Stimulated activated CD4-positive, alpha-beta T cell treated with anti-CD3 and anti-CD28 coated beads, Interleukin-12 subunit alpha, Interleukin-12 subunit beta, amount 100 ng/mL, for 48 hours (primary cell): ENCODE data around the gene XPNPEP2.

Experiments
- DNase-seq, 3 donors: peaks; one replicate each; pipeline ENCODE4 v3.0.0-alpha.2; 2020; ENCODE audit warnings: low read depth in 2 of 3, low spot score in 1 of 3

Gene XPNPEP2

DNA sequence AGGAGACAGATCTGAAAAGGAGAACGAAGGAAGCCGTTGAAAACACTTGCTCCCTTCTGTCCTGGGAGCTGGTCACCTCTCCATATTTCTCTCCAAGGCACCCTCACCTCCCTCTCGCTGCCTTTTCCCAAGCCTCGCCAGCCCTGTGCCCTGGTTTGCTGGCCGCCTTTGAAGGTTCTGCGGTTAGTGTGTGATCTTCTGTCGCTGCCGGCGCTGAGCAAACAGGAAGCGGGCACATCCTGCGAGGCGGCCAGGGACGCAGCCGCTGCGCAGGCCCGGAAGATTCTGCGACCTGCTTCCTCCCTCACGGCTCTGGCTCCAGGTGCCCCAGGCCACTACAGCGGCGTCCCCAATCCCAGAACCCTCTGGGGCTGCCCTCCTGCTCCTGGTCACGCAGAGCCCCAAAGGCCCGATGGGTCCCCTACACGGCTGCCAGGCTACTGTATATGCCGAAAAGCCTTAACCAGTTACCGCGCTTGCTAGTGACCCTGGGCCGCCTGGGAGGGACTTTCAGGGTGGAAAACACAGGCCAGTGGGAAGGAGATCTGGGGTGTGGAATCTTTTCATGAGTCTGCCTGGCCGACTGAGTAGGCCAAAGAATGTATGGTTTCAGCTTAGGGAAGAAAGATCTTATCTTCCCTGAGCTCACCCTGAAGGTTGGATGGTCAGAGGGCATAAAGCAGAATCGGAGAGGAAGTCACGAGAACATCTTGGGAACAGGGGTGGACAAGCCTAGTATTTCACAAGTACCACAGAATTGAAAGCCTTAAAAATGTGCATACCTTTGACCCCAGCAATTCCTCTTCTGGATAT is 38.6 kb downstream of the XPNPEP2 start:
- DNase-seq: peak; percentile 47 to 53 (median 51)

DNA sequence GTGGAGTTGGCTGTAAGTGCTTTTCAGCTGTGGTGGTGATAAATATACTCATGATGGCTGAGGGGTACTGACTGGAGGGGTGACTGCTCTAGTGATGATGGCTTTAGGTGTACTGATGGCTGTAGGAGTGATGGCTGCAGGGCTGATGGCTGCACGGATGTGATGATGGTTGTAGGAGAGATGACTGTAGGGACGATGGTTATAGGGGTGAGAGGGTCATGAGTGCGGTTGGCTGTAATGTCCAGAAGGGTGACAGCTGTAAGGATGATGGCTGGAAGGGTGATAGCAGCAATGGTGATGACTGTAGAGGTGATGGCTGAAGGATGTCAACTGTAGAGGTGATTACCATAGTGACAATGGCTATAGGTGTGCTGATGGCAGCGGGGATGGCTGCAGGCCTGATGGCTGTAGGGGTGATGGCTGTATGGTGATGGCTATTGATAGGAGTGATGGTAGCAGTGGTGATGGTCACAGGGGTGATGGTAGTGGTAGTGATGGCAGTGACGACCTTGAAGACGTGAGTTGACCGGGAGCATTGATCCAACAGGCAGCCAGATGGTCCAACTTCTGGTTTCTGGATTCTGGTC is 40.4 kb downstream of the XPNPEP2 start:
- no peak for DNase-seq

DNA sequence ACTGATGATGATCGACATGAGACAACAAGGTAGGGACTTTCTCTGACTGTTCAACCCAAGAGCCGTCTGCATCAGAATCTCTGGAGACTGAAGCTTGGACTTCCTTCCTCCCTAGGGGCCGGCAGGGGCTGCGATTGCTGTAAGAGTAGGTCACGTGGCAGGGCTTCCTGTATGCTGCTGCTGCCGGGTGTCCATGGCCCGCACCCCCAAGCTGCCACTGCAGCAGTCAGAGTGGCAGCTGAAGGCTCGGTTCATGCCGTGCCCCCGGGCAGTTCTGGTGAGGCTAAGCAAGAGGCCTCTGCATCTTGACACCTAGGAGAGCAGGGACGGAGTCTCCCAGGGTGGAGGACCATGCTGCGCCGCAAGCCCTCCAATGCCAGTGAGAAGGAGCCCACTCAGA is 41.0 kb downstream of the XPNPEP2 start, which contains the start of gene SASH3:
TSS of gene SASH3 (plus strand) at position 203 of the 400 bp plus-strand sequence. CDS start at position 352, 149 bp downstream.
- DNase-seq: no peak

DNA sequence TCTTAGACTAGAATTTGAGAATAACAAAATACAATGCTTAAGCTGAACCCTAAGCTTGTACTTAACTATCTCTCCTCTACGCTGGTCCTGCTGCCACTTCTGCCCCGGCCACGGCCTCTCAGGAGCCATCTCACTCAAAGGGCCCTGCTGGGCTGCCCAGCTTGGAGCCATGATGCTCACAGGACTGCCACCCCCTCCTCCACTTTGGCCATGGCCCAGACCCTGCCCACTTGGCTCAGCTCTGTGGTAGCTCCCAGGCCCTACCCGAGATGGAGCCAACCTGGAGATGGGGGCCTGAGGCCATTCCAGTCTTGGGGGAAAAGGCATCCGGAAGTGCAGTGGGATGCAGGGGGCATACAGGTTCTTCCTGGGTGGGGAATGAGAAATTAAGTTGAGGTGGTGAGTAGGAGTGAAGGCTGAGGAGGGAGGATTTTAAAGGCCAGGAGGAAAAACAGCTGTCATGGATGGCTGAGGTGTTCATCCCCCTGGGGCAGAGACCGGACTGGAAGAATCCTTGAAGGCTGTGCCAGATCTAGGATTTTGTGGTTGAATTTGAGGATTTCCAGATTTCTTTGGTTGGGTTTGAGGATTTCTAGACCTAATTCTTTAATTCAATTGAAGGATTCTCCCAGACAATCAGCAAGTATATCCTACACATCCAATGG is 41.8 kb downstream of the XPNPEP2 start:
- DNase-seq: no peak

DNA sequence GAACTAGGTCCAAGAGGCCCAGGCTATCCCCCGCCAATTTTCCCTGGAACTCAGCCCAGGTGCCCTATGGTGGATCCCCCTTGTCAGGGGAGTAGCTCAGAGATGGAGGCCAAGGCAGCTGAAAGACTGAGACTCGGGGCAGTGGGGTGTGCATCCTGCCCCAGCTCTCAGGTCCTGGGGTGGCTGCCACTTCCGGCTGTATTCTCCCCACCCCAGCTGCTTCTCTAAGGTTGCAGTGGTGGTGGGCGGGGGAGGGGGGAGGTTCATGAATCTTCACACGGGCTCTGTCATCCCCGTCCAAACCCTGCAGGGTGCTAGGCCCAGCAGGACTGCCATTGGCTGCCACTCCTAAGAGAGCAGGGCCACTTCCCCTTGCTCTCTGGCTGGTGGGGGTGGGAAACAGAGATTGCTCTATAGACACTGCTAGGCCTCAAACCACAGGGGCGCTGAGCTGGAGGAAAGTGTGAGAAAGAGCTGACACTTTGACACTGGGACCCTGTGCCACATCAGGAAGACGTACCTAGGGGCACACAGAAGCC is 42.4 kb downstream of the XPNPEP2 start:
- peak; percentile 58 to 82 (median 72) for DNase-seq

DNA sequence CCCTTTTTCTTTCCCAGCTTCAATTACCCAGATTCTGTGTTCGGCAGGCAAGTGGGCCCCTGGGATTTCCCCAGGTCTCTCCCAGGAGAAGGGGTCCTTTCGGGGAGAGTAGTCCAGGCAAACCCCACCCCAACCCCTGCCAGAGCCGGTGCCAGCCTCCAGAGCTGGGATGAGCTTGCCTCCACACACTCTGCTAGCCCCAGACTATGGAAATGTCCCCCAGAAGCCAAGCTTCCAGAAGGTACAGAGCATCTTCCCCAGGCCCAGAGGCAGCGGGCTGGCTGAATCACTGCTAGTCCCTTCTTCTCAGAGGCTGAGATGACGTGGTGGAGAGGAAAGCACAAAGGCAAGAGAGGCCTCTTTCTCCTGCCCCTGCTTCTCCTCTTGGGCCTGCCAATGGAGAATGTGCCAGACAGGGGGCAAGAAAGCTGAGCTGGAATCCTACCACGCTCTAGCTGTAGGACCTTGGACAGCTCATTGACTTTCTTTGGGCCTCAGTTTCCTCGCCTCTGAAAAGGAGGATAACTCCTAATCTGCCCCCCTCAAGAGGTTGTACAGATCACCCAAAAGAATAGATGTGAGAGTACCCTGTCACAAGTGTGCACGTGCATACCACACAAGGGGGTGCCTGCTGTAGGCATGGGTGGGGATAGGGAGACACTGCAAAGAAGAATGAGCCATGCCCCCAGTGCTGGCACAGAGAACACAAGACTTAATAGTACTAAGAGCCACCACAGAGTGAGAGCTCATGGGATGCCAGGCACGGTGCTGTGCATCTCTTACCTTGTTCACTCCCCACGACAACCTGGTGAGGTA is 43.1 kb downstream of the XPNPEP2 start:
- DNase-seq: no peak

DNA sequence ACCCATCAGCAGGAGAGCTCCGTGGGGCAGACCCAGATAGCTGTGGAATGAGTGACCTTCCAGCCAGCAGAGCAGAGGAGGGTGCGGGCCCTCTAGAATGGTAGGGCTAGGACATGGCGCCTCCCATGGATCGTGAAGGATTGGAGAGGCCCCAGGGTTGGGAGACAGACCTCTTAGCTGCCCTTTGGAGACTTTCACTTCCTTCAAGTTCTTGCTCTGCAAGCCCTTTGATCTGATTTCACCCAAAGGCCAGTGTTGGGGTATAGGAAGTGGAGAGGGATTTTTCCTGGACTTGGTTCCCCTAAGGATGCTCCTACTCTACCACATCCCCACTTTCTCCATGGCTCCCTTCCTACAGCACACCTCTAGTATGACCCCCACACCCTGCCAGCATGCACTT is 43.9 kb downstream of the XPNPEP2 start:
- no peak for DNase-seq

DNA sequence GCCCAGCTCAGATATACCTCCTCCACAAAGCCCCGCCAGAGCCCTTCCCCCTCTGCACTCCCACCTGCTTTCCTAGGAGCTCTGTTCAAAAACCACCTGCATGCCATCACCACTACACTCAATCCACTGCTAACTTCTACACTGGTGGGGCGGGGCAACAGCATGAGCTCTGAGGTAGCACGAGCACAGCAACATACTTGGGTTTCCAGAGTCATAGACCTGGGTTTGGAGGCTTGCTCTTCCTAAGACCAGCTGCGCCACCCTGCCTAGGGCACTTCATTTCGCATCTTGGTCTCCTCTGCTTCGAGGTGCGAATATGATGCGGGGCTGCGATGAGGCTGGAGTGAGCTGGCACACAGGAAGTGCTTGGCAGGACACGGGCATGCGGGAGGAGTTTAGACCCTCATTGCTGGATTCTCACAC is 44.5 kb downstream of the XPNPEP2 start:
- DNase-seq: no peak

DNA sequence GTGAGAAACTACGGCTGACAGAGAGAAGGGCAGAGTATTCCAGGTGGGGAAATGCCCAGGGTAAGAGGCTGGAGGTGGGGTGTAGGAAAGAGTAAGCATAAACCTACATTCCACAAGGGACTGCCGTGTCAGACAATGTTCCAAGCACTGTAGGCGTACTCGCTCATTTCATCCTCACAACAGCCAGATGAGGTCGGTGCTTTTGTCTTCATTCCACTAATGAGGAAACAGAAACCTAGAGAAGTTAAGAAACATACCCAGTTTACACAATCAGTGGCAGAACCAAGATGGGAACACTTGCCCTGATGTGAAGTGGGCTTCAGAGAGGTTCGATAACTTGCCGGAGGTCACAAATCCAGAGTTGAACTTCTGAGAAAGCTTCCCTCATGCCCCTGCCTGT is 45.6 kb downstream of the XPNPEP2 start:
- no peak for DNase-seq

DNA sequence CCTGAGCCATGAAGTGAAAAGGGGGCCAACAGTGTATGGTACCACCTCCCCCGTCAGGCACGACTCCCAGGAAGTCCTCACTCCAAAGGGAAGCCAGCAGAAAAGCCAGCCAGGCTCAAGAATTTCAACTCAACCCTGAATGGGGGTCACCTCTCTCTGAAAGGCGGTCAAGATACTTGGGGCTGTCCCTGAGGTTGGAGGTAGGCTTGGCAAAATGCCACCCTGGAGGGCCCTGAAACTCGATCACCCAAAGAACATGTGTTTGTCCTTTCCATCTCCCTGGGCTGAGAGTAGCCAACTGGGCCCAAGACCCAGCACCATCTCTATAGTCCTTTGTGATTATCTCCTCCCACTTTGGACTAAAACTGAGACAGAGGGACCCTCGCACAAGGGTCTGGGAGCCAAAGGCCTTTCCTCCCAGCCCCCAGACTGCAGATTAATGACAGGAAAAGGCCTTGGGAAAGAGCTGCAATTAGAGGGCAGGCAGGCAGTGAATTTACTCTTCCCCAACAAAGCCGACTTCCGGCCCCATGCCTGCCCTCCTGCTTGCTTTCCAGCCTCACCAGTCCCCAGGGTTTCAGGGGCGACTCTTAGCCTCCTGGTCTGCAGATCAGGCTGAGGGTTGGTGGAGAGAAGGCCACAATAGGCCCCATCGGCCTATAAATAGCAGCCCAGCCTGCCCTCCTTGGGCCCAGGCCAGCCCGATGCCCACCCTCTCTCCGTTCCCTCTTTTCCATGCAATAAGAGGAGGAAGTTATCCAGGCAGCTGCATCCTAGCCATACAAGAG is 46.6 kb downstream of the XPNPEP2 start:
- DNase-seq: no peak

DNA sequence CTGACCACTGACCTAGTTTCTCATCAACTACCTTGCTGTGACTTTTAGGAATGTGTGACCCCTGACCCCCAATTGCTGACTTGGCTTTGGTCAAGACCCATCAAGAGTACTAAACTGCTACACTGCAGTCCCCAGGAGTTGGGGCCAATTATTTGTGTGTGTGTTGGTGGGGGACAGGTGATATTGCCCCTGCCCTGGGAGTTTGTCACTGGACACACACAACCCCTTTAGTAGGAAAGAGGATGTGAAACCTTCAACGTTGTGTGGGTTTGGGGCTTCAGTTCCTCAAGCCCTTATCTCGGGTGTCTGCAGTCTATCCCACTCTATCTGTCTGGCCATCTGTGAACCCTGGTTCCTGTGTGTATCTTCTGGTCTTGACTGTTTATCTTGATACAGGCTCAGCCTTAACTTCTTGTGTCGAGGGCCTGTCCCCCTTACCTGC is 47.5 kb downstream of the XPNPEP2 start:
- DNase-seq: no peak

DNA sequence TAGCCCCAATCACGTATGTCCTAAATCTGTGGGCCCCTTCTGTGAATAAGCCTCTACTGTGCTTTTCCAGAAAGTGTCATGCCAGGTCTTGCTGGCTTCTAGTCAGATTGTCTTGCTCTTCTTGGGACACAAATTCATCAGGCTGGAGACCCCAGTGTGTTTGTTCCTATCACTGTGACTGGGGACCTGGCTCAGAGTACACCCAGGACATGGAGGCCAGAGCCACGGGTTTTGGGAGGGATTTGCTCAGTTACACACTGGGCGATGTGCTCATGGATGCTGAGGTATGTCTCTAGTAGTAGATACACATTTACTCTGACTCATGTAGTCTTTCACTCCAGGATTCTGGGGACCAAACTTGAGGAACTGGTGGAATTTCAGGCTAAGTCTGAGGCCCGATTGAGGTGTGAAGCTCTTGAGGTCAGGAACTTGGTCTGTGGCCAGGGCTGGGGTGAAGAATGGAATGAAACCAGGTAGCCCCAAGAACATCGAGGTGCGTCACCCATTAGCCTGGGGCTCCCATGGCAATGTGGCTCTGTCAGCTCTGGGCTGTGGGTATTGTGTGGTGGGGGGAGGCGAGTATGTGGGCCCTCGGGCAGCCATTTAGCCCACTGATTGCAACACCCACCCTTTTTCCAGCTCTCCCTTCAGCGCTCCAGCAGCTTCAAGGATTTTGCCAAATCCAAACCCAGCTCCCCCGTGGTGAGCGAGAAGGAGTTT is 48.7 kb downstream of the XPNPEP2 start:
- no peak for DNase-seq

DNA sequence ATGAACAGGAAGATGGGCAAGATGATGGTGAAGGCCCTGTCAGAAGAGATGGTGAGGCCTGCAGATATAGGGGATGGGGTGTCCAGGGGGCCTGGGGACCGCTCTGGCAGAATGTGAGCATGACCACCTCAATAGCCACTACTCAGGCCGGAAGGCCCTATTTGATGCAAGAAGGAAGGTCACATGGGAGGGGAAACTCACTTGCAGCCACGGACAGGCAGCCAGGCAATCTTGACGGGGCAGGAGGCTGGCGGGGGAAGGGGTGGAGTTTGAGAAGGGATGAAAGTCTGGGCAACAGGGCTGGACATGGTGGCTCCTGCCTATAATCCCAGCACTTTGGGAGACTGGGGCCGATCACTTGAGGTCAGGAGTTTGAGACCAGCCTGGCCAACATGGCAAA is 49.7 kb downstream of the XPNPEP2 start:
- no peak for DNase-seq

DNA sequence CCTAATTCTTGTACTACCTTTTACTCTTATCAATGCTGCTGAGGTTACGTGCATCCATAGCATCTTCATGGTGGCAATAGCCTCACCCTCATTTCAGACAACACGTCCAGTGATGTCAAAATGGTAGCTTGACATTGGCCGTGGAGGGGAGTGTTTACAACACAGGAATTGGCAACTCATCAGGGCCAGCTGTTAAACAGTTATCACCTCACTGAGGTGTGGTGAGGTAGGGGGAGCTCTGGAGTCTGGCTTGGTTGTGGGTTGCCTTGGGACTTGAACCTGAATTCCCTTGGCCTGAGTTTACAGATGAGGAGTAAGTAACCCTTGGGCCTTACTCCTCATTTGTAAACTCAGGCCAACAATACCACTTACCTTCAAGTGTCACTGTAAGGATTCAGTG is 51.4 kb downstream of the XPNPEP2 start:
- DNase-seq: no peak

DNA sequence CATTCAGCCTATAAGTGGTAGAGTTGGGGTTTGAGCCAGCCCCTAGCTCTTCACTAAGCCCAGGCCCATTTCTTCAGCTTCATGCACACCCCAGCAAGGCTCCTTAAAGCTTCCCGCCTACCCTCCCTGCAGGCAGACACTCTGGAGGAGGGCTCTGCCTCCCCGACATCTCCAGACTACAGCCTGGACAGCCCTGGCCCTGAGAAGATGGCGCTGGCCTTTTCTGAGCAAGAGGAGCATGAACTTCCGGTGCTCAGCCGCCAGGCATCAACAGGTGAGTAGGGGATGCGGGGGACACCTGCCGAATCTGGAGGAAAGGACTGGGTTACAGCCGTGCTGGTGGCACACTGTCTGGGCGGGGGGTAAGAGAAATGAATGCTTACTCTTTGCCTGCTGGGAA is 52.0 kb downstream of the XPNPEP2 start:
- DNase-seq: no peak

DNA sequence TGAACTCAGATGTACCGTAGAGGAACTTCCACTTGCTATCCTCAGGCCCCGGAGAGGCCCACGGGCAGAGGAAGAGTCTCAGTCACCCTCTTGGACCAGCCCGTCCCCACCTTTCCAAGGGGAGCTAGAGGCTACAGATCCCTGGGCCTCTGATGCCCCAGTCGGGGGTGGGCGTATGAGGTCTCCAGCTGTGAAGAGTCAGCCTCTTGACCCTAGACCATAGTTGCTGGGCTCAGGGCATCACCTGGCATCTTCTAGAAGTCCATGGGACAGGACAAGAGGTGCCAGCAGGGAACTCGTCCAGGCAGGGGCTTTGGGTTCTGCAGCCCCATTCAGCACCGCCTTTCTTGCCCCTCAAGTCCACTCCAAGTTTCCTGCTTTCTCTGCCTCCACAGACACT is 52.6 kb downstream of the XPNPEP2 start:
- no peak for DNase-seq

DNA sequence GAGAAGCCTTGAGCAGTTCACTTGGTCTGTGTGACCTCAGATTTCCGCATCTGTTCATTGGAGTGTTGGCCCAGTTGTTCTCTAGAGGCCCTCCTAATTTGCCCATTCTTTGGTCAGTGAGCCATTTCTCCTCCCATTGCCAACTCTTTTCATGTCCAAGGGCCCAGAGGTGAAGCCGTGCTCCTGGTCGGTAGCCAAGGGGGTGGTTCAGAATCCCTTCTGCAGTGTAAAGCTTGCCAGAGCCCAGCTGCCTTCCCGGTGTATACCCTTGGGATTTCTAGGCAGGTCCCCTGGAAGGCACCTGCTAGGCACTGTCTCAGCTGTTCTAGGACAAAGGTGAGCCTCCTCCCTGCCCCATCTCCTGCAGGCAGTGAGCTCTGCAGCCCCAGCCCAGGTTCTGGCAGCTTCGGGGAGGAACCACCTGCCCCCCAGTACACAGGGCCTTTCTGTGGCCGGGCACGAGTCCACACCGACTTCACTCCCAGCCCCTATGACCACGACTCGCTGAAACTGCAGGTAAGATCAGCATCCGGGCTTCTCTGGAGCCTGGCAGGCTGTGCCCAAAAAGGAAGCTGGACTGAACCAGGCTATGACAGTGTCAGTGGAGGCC is 53.3 kb downstream of the XPNPEP2 start:
- DNase-seq: no peak

DNA sequence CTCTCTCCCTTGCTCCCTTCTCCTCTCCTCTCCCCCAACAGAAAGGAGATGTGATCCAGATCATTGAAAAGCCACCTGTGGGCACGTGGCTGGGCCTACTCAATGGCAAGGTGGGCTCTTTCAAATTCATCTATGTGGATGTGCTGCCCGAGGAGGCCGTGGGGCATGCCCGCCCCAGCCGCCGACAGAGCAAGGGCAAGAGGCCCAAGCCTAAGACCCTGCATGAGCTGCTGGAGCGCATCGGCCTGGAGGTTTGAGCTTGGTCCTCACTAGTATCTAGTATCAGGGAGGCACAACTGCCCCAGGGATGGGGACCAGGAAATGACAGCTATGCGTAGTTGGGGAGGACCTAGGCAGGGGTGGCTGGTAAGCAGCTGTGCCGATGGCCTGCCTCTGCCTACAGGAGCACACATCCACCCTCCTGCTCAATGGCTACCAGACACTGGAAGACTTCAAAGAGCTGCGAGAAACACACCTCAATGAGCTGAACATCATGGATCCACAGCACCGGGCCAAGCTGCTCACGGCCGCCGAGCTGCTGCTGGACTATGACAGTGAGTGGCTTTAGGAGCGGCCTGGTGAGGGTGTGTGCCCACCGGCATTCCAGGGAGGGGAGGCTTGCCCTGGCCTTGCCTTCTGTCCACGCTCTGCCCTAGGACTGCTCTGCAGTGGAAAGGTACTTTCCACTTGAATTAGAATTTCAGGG is 54.0 kb downstream of the XPNPEP2 start:
- DNase-seq: no peak
